Activated CD8-positive, alpha-beta memory T cell treated with anti-CD3 and anti-CD28 coated beads, Interleukin-2, amount 50 U/mL, for 1 hour (primary cell): Measurements from ENCODE around the gene FNDC3B.

Source experiments
- DNase-seq: peaks from one replicate; pipeline ENCODE4 v3.0.0-alpha.2; 2020; ENCODE audit errors: extremely low read depth

Gene FNDC3B

DNA sequence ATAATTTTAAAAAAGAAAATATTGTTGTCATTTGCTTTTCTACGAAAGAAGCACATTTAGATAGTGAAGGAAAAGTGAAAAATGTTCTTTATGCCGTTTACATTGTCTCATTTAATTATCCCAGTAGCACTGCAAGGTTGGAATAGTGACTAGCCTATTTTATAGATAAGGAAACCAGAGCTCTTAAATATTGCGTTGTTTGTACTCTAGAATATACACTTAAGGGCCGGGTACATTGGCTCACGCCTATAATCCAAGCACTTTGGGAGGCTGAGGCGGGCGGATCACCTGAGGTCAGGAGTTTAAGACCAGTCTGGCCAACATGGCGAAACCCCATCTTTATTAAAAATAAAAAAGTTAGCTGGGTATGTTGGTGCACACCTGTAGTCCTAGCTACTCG, 127.5 kb downstream of the FNDC3B start:
- DNase-seq = no peak

DNA sequence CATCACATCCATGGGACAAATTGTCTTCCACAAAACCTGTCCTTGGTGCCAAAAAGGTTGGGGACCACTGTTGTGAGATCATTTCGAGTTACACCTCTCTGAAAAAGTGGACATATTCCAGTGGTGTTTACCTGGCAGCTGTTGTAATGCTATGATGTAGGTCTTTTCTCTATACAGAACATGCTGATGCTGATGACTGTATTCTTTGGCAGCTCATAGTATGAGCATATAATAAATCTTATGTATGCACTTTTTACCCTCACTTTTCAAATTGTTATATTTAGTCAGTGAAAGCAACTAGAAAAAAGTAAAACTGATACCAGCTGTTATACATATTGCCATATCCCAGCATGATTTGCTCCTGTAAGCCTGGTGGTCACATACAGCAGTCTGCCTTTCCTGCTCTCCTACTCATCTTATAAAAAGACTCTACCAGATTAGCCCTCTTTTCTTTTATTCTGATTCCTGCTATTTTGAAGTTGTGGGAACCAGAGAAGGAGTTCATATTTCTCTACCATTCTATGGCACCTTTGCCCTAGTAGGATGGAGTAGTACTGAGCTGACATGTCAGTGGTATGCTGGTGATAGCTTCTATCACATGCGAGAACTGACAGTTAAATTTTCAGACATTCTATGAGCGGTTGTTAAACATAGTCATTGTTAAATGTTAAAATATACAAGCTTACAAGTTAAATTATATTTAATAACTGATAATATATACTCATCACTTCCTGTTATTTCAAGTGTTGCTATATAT, 128.7 kb downstream of the FNDC3B start:
- DNase-seq = no peak

GRCh38 chr3:172170073-172170709, 130.8 kb downstream of the FNDC3B start:
- DNase-seq = no peak

DNA sequence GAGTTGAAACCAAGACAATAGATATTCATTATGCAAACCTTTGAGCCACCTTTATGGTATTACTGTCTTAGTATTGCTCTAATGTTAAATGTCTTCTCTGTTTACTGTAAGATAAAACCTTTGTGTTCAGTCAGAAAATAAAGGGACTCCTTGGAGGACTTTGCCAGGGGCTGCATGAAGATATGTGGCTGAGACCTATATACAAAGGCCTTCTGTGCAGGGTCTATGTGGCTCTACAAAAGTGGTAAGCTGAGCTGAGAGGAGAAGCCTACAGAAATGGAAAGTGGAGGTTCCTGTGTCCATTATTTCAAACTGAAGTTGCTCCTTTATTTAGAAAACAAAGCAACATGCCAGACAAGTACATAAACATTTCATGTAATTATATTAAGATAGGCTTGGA, 131.5 kb downstream of the FNDC3B start:
- DNase-seq = no peak

DNA sequence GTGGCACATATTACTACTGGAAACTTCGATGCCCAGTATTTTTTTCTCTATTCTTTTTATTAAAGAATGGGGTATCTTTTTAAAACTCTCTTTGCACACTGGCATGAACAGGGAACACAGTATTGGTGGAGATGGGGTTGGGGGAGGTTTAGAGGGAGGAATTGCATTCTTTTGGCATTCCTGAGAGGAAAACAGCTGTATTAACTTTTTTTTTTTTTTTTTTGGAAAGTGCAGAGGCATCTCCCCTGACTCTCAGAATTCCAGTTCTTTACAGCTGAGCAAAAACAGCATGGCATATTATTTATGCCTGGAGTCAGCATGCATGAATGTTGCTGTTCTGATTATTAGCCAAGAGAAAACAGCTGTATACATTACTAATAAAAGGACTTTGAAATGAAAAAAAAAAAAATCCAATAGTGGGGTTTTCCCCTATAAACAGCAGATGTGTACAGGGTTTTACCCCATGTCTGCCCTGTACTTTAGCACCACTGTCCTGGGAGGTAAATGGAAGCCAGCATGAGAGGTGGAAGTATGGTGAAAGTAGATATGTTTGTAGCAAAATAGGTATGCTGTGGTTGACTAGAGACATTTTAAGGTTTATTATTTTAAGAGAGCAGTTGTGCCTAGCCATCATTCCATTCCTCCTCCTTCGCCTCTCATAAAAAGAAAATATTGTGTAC, 132.2 kb downstream of the FNDC3B start:
- no peak for DNase-seq

DNA sequence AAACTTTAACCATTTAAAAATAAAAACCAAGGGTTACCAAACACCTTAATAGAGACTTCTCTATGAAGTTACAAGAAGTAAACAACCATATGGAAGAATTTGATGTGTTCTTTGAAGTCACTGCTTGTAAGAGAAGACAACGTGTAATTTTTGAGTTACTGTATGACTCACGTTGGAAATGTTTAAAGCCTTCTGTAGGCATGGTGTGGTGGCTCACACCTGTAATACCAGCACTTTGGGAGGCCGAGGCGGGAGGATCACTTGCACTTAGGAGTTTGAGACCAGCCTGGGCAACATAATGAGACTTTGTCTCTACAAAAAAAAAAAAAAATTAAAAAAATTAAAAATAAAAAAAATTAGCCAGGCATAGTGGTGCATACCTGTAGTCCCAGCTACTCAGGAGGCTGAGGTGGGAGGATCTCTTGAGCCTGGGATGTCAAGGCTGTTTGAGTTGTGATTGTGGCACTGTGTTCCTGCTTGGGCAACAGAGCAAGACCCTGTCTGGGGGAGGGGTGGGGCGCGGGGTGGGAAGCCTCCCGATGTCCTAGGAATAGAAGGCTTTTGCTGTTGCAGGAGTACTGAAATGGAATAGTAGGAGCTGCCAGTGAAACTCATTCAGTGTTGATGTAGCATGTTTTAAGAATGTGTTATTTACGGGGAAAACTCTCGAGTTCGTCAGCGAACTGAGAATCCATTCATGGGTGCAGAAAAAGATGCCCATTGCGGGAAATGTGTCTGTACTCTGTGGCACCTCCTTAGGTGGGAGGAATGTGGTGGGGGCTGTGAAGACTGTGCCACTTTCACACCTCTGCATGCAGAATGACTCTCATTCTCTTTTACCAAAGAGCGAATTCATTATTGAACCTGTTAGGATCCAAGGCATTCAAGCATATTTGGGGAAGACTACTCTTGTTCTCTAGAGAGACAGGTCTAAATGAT, 134.2 kb downstream of the FNDC3B start:
- no peak for DNase-seq

DNA sequence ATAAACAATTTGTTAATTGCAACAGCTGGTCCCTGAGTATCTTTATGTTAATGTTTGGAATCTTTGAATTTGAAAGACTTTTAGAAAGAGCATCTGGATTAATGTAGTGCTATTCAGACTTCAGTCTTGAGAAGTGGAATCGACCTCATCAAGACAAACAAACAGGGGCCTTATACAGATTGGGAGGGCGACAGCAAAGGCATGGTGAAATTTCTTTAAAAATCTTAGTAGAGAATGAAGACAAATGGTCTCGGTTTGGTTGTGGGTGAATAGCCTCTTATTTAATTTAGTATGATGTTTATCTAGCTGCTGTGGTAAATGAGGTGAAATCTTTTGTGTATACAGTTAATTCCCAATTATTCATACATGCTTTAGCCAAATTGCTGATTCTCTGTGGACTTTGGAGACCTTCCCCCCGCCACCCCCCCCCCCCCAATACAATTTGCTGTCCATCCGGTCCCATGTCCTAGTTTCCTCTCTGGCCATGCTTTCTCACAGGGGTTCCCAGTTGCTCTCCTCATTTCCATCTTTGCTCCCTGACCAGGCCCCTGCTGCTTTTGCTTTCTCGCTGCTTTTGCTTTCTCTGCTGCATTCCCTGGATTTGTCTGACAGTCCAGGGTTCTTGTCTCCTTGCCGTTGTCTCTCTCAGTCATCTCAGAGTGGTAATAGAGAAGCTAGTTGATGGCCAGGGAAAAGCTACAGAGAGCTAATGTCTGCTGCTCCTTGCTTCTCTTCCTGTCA, 135.3 kb downstream of the FNDC3B start:
- no peak for DNase-seq

GRCh38 chr3:172175254-172175599, 135.8 kb downstream of the FNDC3B start:
- DNase-seq = no peak

DNA sequence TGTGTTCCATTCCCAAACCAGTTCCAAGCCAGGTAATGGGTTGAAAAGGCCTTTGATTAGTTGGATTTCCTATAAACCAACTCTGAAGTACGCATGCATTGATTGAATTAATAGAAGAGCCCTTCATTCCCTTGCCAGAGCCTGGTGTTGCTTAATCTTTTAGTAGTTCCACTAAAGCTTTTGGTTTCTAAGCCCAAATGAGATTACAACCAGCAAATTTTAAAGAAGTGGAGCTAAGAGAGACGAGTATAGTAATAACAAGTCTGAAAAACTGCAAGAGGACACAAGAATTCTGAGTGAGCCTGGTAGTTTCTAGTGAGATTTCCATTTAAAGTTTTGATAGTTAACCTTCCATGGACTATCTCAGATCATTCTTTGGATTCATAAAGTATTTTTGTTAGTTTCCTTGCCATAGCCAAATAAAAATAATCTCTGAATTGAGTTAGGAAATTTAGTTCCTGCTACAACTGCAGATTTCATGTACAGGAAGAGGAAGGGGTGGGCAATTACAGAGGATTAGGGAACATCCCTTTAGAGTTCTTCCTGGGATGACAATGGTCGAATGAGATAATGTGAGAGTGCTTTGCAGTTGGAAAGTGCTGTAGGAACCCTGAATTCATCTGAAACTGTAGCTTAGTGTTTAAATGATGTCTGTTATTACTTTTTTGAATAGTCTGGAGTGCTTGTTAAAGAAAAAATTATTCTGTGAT, 136.8 kb downstream of the FNDC3B start:
- DNase-seq = no peak

DNA sequence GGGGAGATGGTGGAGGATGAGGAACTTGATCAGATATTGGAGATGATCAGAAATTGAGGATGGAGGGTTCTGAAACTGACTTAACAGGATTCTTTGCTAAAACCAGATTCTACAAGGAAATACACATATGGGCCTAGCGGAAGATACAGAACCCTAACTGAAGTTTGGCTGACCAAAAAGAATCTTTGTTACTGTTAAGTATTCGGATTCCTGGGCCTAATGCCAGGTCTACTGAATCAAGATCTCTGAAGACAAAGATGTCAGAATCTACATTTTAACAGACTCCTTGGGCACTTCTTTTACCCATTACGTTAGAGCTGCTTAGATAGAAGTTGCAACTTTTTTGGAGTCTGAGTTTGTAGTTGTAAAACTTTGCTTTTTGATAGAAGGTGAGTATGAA, 137.7 kb downstream of the FNDC3B start:
- DNase-seq = no peak

DNA sequence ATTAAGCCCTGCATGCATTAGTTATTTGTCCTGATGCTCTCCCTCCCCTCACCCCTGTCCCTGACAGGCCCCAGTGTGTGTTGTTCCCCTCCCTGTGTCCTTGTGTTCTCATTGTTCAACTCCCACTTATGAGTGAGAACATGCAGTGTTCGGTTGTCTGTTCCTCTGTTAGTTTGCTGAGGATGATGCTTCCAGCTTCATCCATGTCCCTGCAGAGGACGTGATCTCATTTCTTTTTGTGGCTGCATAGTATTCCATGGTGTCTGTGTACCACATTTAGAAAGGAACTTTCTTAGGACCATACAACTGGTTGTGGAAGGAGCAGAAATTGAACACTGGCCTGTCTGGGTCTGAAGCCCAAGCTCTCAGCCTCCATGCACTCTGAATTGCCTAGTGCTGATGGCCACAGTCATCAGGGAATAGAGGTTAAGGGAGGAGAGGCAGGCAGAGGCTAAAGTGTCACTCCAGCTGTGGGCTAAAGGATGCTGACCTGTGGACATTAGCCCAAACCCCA, 138.5 kb downstream of the FNDC3B start:
- DNase-seq = no peak

DNA sequence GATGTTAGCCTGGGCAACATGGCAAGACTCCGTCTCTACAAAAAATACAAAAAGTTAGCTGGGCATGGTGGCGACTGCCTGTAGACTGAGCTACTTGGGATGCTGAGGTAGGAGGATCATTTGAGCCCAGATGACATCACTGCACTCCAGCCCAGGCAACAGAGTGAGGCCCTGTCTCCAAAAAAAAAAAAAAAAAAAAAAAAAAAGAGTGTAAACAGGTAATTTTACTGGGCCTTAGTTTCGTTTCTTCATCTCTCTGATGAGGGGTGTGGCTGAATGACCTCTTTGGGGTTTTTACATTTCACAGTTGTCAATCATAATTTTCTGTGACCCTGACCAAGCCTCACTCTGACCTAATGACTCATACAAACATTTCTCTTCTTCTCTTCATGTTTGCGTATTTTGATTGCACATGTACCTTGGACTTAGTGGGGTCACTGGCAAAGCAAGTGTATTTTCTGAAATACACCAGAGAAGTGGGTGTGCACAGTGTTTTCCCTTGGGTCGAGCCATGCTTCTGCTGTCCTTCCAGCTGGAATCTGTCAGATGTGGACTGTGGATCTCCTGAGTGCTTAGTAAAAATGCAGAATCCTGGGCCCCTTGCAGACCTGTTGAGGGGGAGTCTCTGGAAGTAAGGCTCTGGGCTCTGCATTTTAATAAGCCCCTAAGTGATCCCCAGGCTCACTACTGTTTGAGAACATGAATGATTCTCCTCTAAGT, 140.5 kb downstream of the FNDC3B start:
- DNase-seq = no peak

GRCh38 chr3:172180473-172180872, 141.1 kb downstream of the FNDC3B start:
- DNase-seq = no peak

DNA sequence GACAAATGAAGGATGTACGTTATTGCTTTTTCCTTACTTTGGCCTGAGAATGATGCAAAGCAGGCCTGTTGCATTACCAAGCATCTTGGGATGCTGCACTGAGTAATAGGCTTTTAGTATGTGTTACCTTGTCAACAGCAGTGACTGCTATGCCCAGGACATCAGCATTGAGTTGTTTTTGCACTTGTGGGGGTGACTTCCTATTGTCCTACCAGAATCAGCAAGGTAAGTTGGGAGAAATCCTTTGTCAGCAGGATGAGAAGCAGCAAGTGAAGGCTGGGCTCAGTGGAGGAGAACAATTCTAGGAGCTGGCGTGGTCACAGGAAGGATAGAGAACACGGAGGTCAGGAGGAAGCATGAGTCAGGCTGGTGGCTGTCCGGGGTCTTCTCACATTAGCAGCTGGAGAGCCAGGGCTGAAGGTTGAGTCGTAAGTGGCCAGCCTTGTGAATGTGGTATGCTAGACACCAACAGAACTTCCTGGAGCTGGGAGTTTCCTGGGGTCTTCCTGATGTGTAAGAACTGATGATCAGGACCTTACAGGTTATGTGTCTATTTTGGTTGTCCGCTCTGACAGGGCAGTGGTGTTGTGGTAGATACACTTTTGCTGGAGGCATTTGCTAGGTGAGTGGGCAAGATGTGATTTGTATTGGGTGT, 142.7 kb downstream of the FNDC3B start:
- DNase-seq = no peak

GRCh38 chr3:172182797-172183196, 143.4 kb downstream of the FNDC3B start:
- DNase-seq = no peak

DNA sequence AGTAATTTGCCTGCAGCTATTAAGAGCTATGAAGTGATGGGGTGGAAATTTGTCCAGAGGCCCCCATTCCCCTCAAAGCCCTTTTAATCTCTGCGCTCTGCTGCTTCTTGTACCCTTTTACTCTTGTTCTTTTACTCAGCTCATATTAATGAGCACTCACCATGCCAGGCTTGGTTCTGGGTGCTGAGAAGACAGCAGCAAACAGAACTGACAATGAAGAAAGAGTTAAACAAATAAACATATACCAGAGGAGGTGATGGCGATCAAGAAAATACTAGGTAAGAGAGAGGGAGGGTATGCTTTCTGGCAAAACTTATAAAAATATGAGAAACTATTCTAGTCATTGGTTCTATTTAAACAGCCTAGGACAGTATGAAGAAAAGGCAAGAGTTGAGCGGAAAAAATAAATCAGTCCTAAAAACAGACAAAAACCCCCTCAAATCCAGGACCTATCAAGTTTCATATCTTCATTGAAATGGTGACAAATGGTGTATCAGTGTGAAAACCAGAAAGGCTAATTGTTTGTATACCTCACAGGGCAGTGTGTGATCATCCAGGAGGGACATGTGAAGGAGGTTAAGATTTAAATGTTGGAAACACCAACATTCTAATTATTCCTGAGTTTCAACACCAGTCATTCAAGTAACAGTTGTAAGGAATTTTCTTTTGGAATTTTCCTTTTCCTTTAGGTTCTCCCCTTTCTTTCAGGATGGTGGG, 144.9 kb downstream of the FNDC3B start:
- no peak for DNase-seq

DNA sequence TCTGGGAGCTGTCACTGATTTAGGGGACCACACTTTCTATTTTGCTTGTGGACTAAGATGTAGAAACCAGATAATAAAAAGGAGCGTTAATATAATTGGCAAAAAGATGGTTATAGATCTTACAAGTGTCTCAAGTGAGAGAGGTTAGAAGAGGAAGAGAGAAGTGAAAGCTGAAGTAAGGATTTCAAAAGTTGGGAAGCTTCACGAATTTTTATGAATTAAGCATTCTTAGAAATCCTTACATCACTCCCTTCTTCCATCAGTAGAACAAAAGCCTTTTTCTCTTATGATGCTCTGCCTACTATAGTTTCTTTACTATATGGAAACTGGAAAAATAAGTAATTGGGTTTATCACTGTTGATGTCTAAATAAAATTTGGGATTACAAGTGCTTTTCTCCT, 146.5 kb downstream of the FNDC3B start:
- no peak for DNase-seq

DNA sequence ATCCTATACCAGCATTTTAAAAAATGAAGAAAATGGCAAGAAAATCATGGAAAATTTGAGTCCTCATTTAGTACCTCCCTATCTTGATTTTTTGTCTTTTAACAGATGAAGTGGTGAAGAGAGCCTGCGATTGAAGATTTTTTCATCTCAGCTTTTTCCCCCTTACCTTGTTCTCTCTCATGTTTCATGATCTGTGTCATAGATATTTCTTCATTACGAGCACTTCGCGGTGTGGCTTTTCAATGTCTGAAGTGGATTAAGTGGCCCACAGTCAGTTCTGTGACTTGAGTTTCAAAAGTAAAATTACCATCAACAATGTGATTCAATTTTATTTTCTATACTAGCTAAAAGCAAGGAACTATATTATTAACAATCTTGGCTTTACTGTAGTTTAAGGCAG, 147.2 kb downstream of the FNDC3B start:
- DNase-seq = no peak

DNA sequence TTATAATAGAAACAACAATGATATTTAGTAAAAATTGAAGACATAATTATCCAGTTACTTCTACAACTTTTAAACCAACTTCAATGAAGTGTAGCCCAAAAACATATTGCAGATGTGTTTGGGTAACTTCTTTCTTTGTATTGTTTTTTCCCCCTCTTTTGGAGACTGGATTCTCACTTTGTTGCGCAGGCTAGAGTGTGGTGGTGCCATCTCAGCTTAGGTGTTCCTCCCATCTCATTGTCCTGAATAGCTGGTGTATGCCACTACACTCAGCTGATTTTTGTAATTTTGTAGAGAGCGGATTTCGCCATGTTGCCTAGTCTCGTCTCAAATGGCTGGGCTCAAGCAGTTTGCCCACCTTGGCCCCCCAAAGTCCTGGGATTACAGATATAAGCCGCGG, 148.1 kb downstream of the FNDC3B start:
- no peak for DNase-seq
